GM21529 (cell line): ENCODE results near the gene DDN.
A peak's percentile ranks its signal among the peaks of the same experiment; 100 is the strongest.

ENCODE experiments used
- ATAC-seq: cut with Tn5 transposase; IDR thresholded peaks from one replicate; pipeline ENCODE4 v1.9.1; 2021; ENCODE audit not compliant: unreplicated experiment

DDN gene

GRCh38 chr12:48999371-49000131, at the start of gene DDN:
Gene DDN, minus strand, starts transcription at chr12:48999375. Its CDS starts 88 bp downstream, at chr12:48999287.
- ATAC-seq: peak; percentile 31

- ATAC-seq: no peak
These were observed 49.8 kb upstream of the DDN start for GRCh38 chr12:49048953-49049352.

GRCh38 chr12:49046129-49046895, 47.1 kb upstream of the DDN start:
- no peak for ATAC-seq

- ATAC-seq: no peak
These were observed 45.5 kb upstream of the DDN start for GRCh38 chr12:49044660-49045059.

- no peak for ATAC-seq
These were observed 44.7 kb upstream of the DDN start for GRCh38 chr12:49043856-49044258.

- no peak for ATAC-seq
These were observed 44.1 kb upstream of the DDN start for GRCh38 chr12:49043241-49043640.

GRCh38 chr12:49041881-49042484, 42.8 kb upstream of the DDN start:
- no peak for ATAC-seq

GRCh38 chr12:49041036-49041880, 42.1 kb upstream of the DDN start:
- no peak for ATAC-seq

- ATAC-seq: no peak
These were observed 41.2 kb upstream of the DDN start for GRCh38 chr12:49040364-49040855.

- no peak for ATAC-seq
These were observed 40.5 kb upstream of the DDN start for GRCh38 chr12:49039421-49040363.

GRCh38 chr12:49038291-49038955, 39.2 kb upstream of the DDN start:
- ATAC-seq: no peak

- no peak for ATAC-seq
These were observed 38.7 kb upstream of the DDN start for GRCh38 chr12:49037947-49038237.

- no peak for ATAC-seq
These were observed 38.2 kb upstream of the DDN start for GRCh38 chr12:49037111-49037946.

- no peak for ATAC-seq
These were observed 36.9 kb upstream of the DDN start for GRCh38 chr12:49036029-49036428.

GRCh38 chr12:49034286-49034622, 35.1 kb upstream of the DDN start:
- no peak for ATAC-seq

GRCh38 chr12:49033611-49034285, 34.6 kb upstream of the DDN start:
- no peak for ATAC-seq

- no peak for ATAC-seq
These were observed 33.7 kb upstream of the DDN start for GRCh38 chr12:49032679-49033447.
